Endometrial microvascular endothelial cells (primary cell): ENCODE measurements around the gene LONRF3. TPM values are rescaled to one million over a fixed set of nuclear protein-coding genes. Genes with fewer than 3 reads are reported as not detected.
"Not testable (repeated sequence)": the region's sequence is repeated elsewhere in the genome, so short reads cannot be mapped to it uniquely, and the experiment has no call there.

Experiments
- in situ Hi-C: cut with HindIII; loops from 2 replicates; pipeline ENCODE4 v1.10.0; 2017; ENCODE audit warnings: low sequenced_read_pairs, low pct_unique_long_range_greater_than_20kb; ENCODE audit errors: inconsistent ontology term
- total RNA-seq: library from RNA; depleted of rRNA; stranded (reverse); fragments of >200 nt; gene quantifications from one replicate; pipeline ENCODE4 v1.2.3, GENCODE V29; 2015; ENCODE audit errors: inconsistent ontology term

LONRF3 gene
- total RNA-seq, 1 donor from 2014 or later: 0.56 TPM

DNA sequence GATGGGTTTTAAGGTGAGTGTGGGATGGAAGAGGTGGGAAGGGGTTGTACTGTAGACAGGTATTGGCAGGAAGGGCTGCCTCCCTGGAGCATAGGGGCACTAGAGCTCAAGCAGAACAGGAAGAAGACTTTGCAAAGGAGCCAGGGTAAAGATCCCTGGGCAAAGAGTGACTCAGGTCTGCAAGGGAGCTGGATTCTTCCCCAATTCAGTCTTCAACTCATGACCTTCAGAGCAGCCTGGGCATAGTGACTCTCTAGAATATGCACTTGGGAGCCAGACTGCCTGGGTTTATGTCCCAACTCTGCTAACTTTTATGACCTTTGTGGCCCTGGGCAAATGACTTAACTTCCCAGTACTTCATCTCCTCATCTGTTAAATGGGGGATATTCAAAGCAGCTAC is 4.0 kb downstream of the LONRF3 start:
- in situ Hi-C loops: no loop called here

DNA sequence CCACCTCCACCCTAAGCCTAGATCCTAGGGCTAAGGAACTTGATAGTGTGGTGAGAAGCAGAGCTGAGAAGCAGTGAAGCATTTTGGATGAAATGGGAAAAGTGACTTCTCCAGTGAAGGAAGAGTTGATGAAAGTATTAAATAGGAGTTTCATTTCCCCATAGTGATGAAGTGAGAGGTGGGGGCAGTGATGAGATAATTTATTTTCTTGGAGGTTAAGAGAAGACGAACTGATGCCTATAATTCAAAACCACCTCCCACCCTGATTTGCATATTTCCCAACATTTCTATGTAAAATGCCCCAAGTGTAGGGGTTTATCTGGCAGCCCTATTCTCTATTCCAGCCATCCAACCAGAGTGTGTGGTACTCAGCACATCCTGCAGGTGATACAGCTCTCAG is 6.3 kb downstream of the LONRF3 start:
- in situ Hi-C loops: no loop called here

DNA sequence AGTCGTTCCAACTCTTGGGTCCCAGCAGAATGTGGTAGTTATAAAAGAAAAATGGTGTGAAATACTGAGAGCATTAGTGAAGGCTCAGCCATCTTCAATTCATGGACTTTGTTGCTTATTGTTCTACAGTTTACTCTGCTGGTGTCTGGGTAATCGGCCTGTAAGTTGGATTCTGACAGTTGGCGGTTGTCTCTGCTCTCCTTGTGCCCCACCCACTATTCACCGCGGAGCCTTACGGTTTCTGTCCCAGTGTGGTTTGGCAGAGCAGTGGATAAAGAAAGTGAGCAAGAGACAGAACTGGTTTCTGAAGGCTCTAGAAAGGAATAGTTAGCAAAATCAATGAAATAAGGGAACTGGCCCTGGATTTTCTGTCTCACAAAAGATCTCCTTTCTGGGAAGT is 9.1 kb downstream of the LONRF3 start:
- in situ Hi-C loops: no loop called here

DNA sequence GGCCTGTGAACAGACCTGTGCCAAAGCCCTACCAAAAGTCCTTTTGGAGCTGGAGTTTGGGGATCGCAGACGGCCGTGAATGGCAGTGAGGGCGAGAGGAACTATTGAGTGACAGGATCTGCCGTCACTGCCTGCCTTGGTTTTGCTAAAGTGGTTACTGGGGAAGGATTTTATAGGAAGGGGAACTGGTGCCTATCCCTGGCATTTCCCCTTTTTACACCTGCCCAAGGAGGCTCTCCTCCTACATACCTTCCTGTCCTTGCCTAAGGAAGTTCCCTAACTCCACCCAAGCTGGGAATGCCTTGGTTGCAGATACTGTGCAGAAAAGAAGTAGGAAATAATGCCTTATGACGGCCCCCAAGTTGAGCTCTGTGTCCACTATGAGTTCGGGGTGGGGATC is 14.5 kb downstream of the LONRF3 start:
- in situ Hi-C loops: no loop called here

DNA sequence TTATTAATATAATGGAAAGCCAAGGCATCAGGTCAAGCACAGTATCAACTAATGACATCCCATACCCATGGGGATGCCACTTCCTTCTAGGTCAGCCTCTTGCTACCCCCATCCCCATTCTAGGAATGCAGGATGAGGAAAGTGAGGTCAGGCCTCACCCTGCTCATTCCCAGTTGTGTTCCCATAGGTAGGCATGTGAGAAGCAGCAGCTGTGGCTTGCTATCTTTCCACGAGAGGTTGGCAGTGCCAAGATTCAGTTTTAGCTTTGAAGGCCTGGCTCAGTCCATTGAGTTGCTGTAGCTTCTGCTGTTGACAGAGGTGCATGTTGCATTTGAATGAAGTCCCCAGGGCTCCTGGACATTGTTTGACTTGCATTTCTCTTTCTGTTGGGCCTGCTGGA is 15.5 kb downstream of the LONRF3 start:
- in situ Hi-C loops: no loop called here

DNA sequence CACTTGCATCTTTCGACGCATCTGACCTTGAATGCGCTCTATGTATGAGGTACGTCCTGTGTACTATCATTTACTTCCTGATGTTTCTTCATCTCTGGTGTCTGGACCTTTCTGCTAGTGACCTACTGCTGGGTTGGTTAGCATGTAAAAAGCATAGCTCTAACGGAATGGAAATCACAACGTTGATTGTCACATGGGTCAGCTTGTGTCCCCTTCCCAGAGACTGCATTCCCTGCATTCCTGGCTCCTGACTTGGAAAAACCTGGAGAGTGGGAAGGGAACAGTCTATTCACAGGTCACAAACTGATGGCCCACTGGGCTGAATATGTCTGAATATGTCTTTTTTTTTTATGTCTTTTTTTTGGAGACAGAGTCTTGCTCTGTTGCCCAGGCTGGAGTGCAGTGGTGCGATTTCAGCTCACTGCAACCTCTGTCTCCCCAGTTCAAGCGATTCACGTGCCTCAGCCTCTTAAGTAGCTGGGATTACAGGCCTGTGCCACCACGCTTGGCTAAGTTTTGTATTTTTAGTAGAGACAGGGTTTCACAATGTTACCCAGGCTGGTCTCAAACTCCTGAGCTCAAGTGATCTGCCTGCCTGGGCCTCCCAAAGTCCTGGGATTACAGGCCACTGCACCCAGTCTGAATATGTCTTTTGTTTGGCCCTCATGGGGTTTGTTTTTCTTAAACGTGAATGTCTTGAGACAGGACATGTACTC is 16.3 kb downstream of the LONRF3 start:
- in situ Hi-C loops: no loop called here

DNA sequence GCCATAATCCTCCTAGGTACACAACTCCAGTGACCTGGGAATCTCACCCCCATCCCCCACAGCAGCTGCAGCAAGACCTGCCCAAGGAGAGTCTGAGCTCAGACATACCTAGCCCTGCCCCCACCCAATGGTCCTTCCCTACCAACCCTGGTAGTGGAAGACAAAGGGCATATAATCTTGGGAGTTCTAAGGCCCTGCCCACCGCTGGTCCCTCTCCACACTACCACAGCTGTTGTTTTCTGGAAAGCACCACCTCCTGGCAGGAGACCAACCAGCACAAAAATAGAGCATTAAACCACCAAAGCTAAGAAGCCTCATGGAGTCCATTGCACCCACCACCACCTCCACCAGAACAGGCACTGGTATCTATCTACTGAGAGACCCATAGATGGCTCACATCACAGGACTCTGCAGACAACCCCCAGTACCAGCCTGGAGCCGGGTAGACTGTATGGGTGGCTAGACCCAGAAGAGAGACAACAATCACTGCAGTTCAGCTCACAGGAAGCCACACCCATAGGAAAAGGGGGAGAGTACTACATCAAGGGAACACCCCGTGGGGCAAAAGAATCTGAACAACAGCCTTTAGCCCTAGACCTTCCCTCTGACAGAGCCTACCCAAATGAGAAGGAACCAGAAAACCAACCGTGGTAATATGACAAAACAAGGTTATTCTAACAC is 18.2 kb downstream of the LONRF3 start:
- in situ Hi-C loops: not testable (repeated sequence)

DNA sequence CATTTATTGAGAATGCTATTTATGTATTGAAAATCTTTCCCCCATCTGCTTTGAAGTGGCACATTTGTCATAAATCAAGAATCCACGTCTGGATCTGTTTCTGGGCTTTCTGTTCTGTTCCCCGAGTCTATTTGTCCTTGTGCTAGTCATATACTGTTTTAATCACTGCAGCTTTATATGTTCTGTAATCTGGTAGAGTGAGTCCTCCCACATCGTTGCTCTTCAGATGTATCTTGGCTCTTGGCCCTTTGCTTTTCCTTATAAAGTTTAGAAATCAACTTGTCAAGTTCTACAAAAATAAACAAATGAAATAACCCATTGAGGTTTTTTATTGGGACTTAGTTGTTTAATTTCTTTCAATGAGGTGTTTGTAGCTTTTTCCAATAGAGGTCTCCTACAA is 29.0 kb downstream of the LONRF3 start:
- in situ Hi-C loops: no loop called here

DNA sequence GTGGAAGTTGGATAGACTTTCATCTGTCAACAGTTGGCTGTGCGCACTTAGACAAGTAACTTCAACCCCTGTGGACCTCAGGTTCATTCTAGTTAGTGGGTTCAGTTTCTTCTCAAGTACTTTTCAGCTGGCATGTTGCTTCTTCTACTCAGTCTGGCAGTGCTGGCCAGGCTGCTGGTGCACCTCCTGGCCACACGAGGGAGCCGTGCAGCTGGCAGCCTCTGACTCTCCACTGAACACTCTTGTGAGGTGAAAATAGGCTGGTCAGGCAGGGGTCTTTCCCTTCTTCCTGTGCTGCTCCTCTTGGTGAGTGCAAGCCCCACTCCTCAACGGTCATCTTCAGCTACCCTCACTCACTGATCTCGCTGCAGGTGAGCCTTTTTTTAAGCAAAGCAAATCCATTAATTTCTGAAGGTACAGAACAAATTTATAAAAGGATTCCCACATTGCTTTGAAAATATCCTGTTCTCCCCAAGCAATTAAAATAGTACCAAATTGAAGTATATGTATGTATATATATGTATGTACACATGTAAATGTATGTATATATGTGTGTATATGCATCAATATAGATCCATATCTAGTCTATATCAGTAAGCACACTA is 30.6 kb downstream of the LONRF3 start:
- in situ Hi-C loops: no loop called here

DNA sequence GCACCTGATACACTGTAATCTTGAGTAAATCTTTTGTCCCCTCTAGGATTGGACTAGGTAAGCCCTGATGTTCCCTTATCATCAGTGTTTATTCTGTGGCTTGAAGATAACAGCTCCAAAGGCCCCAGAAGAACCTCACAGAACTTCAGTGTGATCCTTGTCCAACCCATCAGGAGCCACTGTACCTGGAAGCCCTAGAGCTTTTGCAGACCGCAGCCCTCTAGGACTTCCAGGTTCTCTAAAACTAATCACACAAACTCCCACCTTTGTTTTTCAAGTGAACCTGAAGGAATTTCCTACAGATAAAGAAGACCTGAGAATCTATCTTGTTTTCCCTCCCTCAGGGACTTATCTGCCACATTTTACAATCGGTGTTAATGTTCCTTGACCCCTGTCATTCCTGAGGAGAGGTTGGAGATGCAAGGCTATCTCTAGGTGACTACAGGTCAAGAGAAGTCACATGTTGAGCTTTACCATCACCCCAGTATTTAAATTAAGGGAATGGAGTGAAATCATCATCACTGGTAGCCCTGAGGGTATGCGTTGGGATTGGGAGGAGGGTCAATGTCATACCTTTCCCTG is 32.9 kb downstream of the LONRF3 start:
- in situ Hi-C loops: no loop called here

DNA sequence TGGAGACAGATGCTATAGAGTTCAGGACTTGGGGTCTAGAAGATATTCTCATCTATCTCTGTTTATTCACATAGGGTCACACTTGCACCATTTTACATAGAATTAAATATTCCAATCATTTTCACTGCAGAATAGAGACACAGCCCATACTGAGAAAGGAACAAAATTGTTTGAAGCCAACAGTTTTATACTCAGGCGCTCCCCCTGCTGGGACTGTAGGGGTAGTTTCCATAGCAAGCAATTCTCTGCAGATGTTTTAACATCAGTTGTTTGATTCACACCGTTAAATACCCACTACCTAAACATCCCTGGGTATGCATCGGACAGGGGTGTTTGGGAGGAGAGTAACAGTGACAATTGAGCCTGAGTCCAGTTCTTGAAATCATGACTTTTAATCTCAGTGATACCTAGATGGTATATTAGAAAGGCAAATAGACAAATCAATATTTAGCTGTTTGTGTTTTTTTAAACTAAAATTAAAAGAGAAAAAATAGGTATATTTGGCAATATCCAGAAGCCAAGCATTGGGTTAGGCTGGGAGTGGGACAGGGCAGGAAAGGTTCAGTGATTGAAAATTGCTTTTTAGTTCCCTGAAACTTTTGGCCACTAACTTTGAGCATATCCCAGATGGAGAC is 33.8 kb downstream of the LONRF3 start:
- in situ Hi-C loops: no loop called here

DNA sequence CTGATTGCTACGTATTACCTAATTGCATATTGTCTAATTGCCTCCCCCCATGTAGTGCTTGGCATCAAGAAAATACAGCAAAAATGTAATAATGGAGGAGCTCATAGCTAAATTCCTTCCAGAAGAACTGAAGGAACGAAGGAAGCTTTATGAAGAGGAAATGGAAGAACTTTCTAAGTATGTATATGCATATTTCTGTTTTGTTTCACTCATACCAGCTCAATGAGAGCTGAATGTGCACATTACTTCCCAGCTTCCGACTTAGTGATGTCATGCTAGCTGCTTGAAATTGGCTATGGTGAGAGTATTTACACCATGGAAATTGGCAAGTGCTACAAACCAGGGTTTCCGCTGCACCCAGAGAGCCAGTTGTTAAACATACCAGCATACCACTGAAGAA is 34.7 kb downstream of the LONRF3 start:
- in situ Hi-C loops: no loop called here

DNA sequence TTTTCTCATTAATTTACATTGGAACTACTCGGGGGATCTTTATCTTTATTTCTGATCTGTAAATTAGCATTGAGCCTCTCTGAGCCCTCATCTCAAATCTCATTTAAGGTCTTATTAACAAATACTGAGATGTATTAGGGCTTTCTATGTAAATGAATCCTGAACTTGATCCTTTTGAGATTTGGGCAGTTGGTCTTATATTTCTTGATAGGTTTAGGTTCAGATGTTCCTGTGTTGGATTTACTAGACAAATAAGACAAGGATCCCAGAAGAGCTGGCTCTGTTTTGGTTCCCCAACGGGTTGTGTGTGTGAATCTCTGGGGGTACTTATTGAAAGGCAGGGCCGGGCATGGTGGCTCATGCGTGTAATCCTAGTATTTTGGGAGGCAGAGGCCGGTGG is 36.1 kb downstream of the LONRF3 start:
- in situ Hi-C loops: no loop called here

DNA sequence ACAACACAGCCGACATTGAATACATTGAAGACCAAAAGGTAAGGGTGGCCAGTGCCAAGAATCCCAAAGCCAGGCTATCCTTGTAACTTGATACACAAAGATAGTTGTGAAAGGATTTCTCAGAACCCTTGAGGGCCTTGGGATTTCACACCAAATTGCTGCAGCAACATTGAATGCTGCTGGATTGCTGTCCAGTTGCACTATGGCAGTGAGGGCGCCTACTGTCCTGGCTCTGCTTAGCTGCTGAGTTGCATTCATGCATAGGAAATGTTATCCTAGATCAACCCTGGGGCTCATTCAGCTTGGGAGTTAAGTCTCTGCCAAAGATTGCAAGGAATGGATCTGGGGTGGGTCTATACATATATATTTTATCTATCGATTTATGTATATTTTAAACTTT is 38.7 kb downstream of the LONRF3 start:
- in situ Hi-C loops: no loop called here

DNA sequence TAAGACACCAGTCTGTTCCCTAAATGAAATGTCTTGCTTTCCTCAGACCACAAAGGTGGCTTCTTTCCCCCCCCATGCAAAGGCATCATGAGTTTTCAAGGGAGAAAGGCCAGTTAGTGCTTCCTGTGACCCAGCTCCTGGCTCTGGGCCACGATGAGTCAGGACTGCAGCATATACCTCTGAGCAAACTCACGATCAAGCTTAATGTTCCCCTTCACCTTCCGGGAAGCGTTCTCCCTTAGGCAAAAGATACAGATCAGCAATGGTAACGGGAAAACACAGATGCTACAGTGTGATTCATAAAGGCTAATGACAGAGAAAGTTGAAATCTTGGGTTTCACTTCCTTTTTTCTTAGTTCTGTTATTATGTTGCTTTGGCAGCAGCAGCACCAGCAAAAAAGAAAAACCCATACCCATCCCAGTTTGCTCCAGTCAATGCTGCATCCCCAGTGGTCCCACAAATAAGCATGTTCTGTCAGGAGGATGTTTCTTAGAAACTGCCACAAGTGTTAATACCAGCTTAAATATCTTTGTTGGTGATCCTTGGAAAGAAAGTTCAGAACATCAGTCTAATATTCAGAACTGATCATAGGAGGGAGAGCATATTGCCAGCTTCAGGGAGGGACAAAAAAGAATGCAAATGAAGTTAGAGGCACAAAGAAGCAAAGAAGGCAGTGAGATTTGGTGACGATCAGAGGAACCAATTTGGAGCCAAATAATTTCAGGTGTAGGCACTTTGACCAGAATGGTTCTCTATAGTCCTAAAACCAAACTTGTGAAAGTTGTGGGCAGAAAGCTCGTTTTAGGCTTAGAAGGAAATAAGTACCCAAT is 41.2 kb downstream of the LONRF3 start:
- in situ Hi-C loops: no loop called here

DNA sequence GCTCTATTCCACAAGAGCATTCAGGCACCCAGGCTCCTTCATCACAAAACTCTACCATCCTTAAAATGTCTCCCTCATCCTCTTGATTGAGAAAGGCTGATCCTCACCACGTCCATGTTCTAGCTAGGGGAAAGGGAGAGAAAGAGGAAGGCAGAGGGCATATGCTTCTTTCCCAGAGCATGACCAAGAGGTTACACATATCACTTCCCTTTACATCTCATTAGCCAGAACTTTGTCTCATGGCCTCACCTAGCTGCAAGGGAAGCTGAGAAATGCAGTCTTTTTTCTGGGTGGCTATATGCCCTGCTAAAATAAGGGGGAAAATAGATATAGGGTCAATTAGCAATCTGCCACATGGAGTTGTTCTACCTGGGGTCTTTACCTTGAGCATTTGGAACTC is 42.7 kb downstream of the LONRF3 start:
- in situ Hi-C loops: no loop called here

DNA sequence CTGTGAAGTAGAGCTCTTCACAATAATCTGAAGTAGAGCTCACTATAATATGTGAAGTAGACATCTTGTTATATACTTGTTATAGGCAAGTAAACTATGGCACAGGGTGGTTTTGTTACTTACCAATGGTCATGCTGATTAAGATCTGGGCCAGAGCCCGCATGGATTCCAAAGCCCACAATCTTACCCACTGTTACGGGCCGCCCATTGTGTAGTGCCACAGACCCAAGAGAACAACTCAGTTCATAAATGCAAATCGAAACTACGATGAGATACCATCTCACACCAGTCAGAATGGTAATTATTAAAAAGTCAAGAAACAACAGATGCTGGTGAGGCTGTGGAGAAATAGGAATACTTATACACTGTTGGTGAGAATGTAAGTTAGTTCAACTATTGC is 51.5 kb downstream of the LONRF3 start:
- in situ Hi-C loops: no loop called here

DNA sequence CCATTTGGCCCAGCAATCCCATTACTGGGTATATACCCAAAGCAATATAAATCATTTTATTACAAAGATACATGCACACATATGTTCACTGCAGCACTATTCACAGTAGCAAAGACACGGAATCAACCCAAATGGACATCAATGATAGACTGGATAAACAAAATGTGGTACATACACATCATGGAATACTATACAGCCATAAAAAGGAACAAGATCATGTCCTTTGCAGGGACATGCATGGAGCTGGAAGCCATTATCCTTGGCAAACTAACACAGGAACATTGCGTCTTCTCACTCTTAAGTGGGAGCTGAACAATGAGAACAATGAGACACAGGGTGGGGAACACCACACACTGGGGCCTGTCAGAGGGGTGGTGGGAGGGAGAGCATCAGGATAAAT is 51.9 kb downstream of the LONRF3 start:
- in situ Hi-C loops: not testable (repeated sequence)
